ENCODE results near the gene RELN. TPM values are rescaled to one million over a fixed set of nuclear protein-coding genes. Genes with fewer than 3 reads are reported as not detected.

RELN gene
- total RNA-seq, 1 experiment from 2014 or later = 0.02 TPM

DNA sequence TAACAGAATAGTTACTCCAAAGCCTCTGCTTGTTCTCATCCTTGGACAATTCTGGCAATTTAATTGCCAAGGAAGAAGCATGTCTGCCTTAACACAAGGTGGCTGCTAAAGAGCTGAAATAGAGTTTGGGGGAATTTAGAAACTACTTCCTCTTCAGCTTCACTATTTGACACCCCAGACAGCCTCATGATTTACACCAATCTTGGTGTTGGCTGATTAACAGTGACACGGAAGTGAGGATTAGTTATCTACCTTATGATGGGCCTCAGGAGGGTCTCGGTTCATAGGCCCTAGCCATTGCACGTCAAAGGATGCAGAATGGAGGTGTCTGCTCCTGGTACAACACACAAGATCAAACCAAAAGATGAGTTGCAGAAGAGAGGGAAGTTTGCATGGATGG is 102.4 kb downstream of the RELN start:
- H4K91ac ChIP-seq (ENCODE audit: insufficient read length, low read depth, low read length) = no peak overlapping the region
- H3K4me3 Mint-ChIP-seq = no peak overlapping the region
- no peak overlapping the region for H3K27ac Mint-ChIP-seq
- no peak overlapping the region for H2AFZ ChIP-seq (ENCODE audit: low read length)
- no peak overlapping the region for H2BK12ac ChIP-seq (ENCODE audit: insufficient read length, low read depth, low read length)
- H3K9me3 Mint-ChIP-seq = no peaks in the 10 kb centered on the region
- no peaks in the 10 kb centered on the region for H3K9me3 ChIP-seq (ENCODE audit: control insufficient read depth, low read depth, low read length)
- H3K79me2 ChIP-seq (ENCODE audit: insufficient read depth, low read length) = no peaks in the 10 kb centered on the region
- H3K27me3 ChIP-seq (ENCODE audit: insufficient read depth, low read length) = no peaks in the 10 kb centered on the region
- H2BK120ac ChIP-seq (ENCODE audit: low read depth, low read length, poor library complexity, severe bottlenecking) = no peak overlapping the region
- H3K4ac ChIP-seq (ENCODE audit: low read depth, low read length) = no peak overlapping the region
- H2AK5ac ChIP-seq (ENCODE audit: insufficient read length, low read length) = no peak overlapping the region
- no peak overlapping the region for H2BK5ac ChIP-seq (ENCODE audit: insufficient read length, low read length)
- no peak for DNase-seq
- no peak overlapping the region for H4K5ac ChIP-seq (ENCODE audit: insufficient read length, low read depth, low read length)
- H3K79me1 ChIP-seq (ENCODE audit: insufficient read depth, low read depth, low read length, poor library complexity, severe bottlenecking) = no peaks in the 10 kb centered on the region
- peaks cover 2% of the 10 kb centered on the region for H3K27me3 Mint-ChIP-seq (ENCODE audit: low read depth)
- H3K4me2 ChIP-seq (ENCODE audit: insufficient read depth, insufficient read length, low read length) = no peak overlapping the region
- no peak overlapping the region for H3K18ac ChIP-seq (ENCODE audit: insufficient read length, low read depth, low read length)
- no peaks in the 10 kb centered on the region for H3K23me2 ChIP-seq (ENCODE audit: insufficient read length, low read depth, low read length, poor library complexity, severe bottlenecking)
- H3K56ac ChIP-seq (ENCODE audit: insufficient read length, low read depth, low read length) = no peak overlapping the region
- H3K4me1 Mint-ChIP-seq = no peaks in the 10 kb centered on the region
- H3K14ac ChIP-seq (ENCODE audit: insufficient read depth, low read length) = no peak overlapping the region
- no peaks in the 10 kb centered on the region for H4K20me1 ChIP-seq (ENCODE audit: control insufficient read depth, insufficient read depth, insufficient read length)
- H3K27ac ChIP-seq (ENCODE audit: insufficient read length, low read depth, low read length) = no peak overlapping the region
- H4K8ac ChIP-seq (replicated peaks; ENCODE audit: insufficient read length, low read depth, low read length) = no peak overlapping the region
- no peak overlapping the region for H3K9ac ChIP-seq (ENCODE audit: extremely low read depth, insufficient read length, low read length)
- TF ChIP-seq, protein P1, sequence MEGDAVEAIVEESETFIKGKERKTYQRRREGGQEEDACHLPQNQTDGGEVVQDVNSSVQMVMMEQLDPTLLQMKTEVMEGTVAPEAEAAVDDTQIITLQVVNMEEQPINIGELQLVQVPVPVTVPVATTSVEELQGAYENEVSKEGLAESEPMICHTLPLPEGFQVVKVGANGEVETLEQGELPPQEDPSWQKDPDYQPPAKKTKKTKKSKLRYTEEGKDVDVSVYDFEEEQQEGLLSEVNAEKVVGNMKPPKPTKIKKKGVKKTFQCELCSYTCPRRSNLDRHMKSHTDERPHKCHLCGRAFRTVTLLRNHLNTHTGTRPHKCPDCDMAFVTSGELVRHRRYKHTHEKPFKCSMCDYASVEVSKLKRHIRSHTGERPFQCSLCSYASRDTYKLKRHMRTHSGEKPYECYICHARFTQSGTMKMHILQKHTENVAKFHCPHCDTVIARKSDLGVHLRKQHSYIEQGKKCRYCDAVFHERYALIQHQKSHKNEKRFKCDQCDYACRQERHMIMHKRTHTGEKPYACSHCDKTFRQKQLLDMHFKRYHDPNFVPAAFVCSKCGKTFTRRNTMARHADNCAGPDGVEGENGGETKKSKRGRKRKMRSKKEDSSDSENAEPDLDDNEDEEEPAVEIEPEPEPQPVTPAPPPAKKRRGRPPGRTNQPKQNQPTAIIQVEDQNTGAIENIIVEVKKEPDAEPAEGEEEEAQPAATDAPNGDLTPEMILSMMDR (conservative IDR thresholded peaks at IDR 0.05) = no peak
- no peak overlapping the region for H3K23ac ChIP-seq (ENCODE audit: insufficient read length, low read depth, low read length)
- H3T11ph ChIP-seq (ENCODE audit: low read length) = no peak overlapping the region
- no peaks in the 10 kb centered on the region for H3K36me3 Mint-ChIP-seq (ENCODE audit: insufficient read depth in 1 of 3, low read depth in 3 of 3)
- no peaks in the 10 kb centered on the region for H3K4me1 ChIP-seq (ENCODE audit: insufficient read depth, low read length)
- H2BK20ac ChIP-seq (ENCODE audit: low read depth, low read length, poor library complexity, severe bottlenecking) = no peak overlapping the region
- WGBS (ENCODE audit: extremely low coverage, insufficient read length, low lambda C conversion rate) = no CpG with 5 or more reads among the region's 3 CpGs
- H2BK15ac ChIP-seq (ENCODE audit: low read depth, low read length) = no peak overlapping the region

Measured in H9 (cell line).